Astrocyte of the spinal cord (primary cell): ENCODE results near the gene FAHD2B.
"Not testable (repeated sequence)": the region's sequence is repeated elsewhere in the genome, so short reads cannot be mapped to it uniquely, and the experiment has no call there.

Experiments used
- DNase-seq: peaks from one replicate; pipeline ENCODE4 v3.0.0; 2011; ENCODE audit warnings: low read depth, low spot score
- H3K4me3 ChIP-seq: 2 replicates; pipeline ENCODE4 v1.5.1; 2011; ENCODE audit warnings: low read depth, mild to moderate bottlenecking, low read length, moderate library complexity
- CTCF ChIP-seq: IDR thresholded peaks from 2 replicates; pipeline ENCODE4 v1.5.1; 2012; ENCODE audit warnings: low read depth, mild to moderate bottlenecking, low read length, inconsistent platforms
- in situ Hi-C: cut with HindIII; loops from 2 replicates; pipeline ENCODE4 v1.10.0; 2017; ENCODE audit warnings: low sequenced_read_pairs

The FAHD2B gene

GRCh38 chr2:97067279-97068004 is 27.2 kb downstream of the FAHD2B start:
- no peak overlapping the region for H3K4me3 ChIP-seq
- in situ Hi-C loops: no loop called here
- DNase-seq: no peak
- no peak for TF ChIP-seq CTCF

GRCh38 chr2:97066030-97066429 is 28.7 kb downstream of the FAHD2B start:
- H3K4me3 ChIP-seq, DNase-seq, in situ Hi-C loops: not testable (repeated sequence)

GRCh38 chr2:97062020-97062419 is 32.7 kb downstream of the FAHD2B start:
- H3K4me3 ChIP-seq, DNase-seq, in situ Hi-C loops: not testable (repeated sequence)

- DNase-seq, in situ Hi-C loops, H3K4me3 ChIP-seq: not testable (repeated sequence)
These were observed 34.9 kb downstream of the FAHD2B start for GRCh38 chr2:97059782-97060181.

GRCh38 chr2:97056150-97056549 is 38.5 kb downstream of the FAHD2B start:
- DNase-seq, in situ Hi-C loops: not testable (repeated sequence)

GRCh38 chr2:97050032-97050431 is 44.6 kb downstream of the FAHD2B start:
- H3K4me3 ChIP-seq, DNase-seq, in situ Hi-C loops: not testable (repeated sequence)

More at GRCh38 chr2:97056150-97056549, 38.5 kb downstream of the FAHD2B start:
- not testable (repeated sequence) for H3K4me3 ChIP-seq

GRCh38 chr2:97048448-97048847 is 46.2 kb downstream of the FAHD2B start:
- H3K4me3 ChIP-seq, in situ Hi-C loops, DNase-seq: not testable (repeated sequence)

- H3K4me3 ChIP-seq, in situ Hi-C loops, DNase-seq: not testable (repeated sequence)
These were observed 48.0 kb downstream of the FAHD2B start for GRCh38 chr2:97046676-97047075.

- in situ Hi-C loops, H3K4me3 ChIP-seq, DNase-seq: not testable (repeated sequence)
These were observed 48.7 kb downstream of the FAHD2B start for GRCh38 chr2:97045895-97046499.
